Heart left ventricle (tissue), 13 donors: ENCODE data around the gene AP5B1.

Experiments
- CTCF ChIP-seq, 12 donors: fragments of 200-600 bp; sonication (generic) in 4 of 12; IDR thresholded peaks; one replicate each; pipeline versions ENCODE4 v1.5.0 to v1.8.0; 2018 to 2022; ENCODE audit warnings: antibody characterized with exemption in 12 of 12, mild to moderate bottlenecking in 5 of 12
- POLR2A ChIP-seq, 2 donors: fragments of 450-650 bp; IDR thresholded peaks; one replicate each; pipeline ENCODE4 v1.6.1; 2017; ENCODE audit warnings: antibody characterized with exemption in 2 of 2, mild to moderate bottlenecking in 2 of 2, moderate library complexity in 2 of 2
- donor health status: ischemic (EF 13 %, LVEDD 7.1; RV severe dilation, severe dysfunction).
- donor health status: DM: no; HTN: yes; CAD: no.
- donor health status: DM: no; HTN: no; CAD: no.
- donor health status: ischemic (EF 25% LVEDD 6.9; RV normal size, moderate dysfunction).
- donor health status: ischemic (EF 25% LVEDD 5.7; RV mildly dilated, moderate dysfunction).
- donor health status: ischemic (EF 35%, LVEDD 5.7; RV mildly dilated, moderate dysfunction).
- donor health status: nonischemic (EF 11% LVEDD 7.7; RV severe dilation, severe dysfunction).
- donor health status: DM: yes; HTN: yes; CAD: no.
- donor health status: PGD.
- donor health status: ischemic (EF 29% LVEDD 5.4; RV normal size, mild dysfunction).
- donor health status: nonischemic (EF 23%, LVEDD 6.1; RV moderate dilation, normal function).

DNA sequence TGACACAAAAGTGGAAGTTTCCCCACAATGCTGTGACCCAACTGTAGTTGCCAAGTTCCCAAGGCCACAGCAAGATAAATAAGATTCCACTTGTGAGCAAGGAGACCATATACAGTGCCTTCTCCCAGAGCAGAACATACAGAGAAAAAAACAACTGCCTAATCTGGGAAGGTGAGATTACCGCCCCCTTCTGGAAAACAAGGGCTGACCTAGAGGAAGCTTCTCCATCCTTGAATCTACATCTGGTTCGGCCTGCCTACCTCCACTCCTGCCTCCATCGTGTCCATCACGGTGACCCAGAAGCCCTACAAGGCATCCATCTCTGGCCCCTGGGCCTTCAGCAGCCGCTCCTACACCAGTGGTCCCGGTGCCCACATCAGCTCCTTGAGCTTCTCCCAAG is 54.1 kb downstream of the AP5B1 start:
- peak in 1 of 12 donors; percentile 3 for TF ChIP-seq CTCF (IDR thresholded peaks at IDR 0.05)
- TF ChIP-seq POLR2A (IDR thresholded peaks at IDR 0.05) = no peak
